HG02759 (cell line): ENCODE measurements around the gene GUK1.
A peak's percentile ranks its signal among the peaks of the same experiment; 100 is the strongest.

ENCODE experiments used
- ATAC-seq: cut with Tn5 transposase; IDR thresholded peaks from one replicate; pipeline ENCODE4 v1.9.1; 2021; ENCODE audit warnings: mild to moderate bottlenecking, moderate library complexity; ENCODE audit not compliant: unreplicated experiment

GUK1 gene

DNA sequence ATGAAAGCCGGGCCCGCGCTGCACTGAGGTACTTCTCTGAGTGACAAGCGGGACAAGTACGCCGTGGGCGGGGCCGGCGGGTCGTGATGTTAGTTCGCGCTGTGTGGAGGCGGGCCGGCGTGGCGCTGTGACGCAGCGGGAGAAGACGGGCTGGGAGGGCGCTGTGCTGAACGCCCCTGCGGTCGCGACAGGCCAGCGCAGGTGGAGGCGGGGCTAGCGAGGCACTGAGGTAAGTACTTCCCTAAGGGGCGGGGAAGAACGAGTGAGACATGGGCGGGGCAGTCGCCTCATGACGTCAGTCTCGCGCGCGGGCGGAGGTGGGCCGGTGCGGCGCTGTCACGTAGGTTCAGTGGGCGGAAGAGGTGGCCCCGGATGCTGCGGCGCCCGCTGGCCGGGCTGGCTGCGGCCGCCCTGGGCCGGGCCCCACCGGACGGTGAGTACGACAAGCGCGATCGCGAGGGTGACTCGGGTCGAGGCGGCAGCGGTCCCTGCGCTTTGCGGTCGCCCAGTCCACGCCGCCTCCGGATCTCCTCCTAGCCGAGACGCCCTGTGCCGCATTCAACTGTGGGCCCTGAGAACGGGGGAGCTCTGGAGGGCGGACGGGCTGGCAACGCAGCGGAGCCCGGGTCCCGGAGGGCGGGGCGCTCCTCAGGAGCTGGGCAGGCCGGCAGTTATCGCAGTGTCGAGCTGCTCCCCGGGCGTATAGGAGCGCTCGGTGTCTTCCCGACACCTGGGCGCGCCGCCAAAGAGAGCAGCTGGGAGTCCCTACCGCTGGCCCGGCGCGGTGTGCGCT, at the start of gene GUK1:
GUK1 (plus strand) TSS at position 349 of the 793 bp plus-strand sequence; CDS start at position 373, 24 bp downstream.
- peak; percentile 90 for ATAC-seq

- ATAC-seq, result peak; percentile 42
These were observed 49.4 kb upstream of the GUK1 start for GRCh38 chr1:228090613-228091081.

DNA sequence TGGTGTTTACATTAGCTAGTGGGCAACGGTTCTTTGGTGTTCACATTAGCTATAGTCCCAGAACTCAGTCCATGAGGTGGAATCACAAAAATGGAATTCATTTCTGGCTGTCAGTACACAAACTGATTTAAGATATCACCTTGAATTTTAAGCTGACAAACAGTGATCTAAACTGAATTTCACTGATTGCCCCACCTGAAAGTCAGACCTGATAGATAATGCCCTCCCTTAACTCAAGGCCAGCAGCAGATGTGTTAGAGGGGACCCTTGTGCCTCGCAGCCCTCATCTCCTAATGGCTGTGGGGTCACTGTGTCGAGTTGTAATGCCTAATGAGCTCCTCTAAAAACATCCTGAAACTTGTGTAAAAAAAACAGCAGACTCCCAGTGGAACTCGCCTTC, 49.0 kb upstream of the GUK1 start:
- no peak for ATAC-seq

DNA sequence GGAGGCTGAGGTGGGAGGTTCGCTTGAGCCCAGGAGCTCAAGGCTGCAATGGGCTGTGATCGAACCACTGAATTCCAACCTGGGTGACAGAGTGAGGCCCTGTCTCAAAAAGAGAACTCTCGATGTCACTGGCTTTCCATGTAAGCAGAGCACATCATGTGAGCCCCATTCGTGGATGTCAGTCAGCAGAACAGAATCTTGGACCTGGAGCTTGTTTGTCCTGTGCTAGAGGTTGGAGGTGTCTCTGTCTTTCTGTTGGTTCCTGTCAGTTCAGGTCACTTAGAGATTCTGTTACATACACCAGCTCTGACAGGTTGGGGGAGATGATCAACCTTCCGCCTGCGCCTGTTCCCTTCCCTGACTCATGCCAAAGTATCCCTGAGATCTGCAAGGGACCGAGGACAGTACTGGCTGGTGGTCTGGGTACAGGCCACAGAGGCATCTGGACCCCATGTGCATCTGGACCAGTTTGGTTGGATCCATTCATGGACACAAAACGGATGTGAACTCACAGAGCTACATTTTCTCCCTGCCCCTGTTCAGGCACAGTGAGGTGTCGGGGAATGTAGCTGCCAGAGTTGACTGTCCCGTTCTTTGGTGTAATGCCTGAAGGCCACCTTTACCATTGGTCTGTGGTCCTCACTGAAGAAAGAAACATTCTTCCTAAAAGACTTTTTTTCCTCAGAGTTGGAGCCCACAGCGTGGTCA, 47.6 kb upstream of the GUK1 start:
- no peak for ATAC-seq

DNA sequence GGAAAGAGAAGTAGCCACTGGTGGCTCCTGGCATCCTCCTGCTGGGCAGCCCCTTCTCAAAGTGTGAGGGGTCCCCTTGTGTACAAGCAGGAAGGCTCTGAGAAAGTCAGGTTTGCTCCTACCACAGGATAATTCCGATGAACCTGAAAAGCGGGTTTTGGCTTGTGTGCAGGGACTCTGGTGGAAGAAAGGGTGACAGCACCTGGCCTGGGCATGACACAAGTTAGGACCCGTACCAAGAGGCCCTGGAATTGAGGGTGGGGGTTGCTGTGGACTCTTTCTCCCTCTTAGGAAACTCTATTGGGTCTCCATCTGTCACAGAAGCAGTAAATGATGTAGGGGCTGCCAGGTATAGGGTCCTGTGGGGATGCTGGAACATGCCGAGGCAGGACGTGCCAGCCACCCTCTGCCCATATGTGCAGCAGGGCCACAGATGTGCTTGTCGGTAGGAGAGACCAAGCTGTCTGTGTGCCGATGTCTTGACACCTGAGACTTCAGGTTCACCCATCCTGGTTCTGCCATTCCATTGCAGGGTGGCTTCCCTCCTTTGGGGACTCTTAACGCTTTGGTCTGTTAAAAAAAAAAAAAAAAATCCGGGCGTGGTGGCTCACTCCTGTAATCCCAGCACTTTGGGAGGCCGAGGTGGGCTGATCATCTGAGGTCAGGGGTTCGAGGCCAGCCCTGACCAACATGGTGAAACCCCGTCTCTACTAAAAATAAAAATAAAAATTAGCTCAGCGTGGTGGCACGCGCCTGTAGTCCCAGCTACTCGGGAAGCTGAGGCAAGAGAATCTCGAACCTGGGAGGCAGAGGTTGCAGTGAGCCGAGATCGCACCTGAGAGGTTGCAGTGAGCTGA, 46.8 kb upstream of the GUK1 start:
- ATAC-seq, result no peak

- ATAC-seq, result no peak
These were observed 45.6 kb upstream of the GUK1 start for GRCh38 chr1:228094432-228095016.

DNA sequence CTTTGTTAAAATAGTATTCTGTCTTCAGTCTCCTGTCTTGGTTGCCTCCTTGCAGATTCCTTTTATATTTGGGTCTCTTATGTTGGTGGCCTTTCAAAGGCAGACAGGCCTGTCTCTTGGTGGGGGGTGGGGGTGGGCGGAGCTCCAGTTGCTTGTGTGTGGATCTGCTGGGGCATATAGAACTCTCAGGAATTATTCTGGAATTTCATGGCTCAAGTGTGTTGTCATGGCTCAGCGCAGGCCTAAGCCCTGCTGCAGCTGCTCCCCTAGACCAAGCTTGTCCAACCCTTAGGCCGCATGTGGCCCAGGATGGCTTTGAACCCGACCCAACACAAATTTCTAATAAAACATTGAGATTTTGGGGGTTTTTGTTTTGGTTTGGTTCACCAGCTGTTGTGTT, 44.9 kb upstream of the GUK1 start:
- ATAC-seq, result no peak

DNA sequence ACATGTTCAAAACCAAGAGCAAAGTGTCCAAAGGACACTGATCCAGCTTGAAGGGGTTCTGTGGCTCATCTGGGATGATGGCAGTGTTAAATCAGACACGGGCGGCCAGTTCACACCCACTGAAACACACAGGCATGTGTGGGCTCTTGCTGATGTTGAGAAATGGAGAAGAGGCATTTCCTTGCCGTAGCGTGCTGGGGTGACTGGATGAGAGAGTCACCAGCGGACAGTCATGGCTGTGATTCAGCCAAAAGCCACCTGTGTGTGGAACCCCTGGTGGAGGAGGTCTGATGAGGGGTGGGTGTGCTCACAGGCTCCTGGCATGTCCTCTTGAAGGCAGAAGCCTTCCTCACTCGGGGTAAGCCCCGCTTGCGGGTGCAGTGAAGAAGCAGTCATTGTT, 44.1 kb upstream of the GUK1 start:
- ATAC-seq, result no peak

- ATAC-seq, result no peak
These were observed 43.4 kb upstream of the GUK1 start for GRCh38 chr1:228096416-228097332.

DNA sequence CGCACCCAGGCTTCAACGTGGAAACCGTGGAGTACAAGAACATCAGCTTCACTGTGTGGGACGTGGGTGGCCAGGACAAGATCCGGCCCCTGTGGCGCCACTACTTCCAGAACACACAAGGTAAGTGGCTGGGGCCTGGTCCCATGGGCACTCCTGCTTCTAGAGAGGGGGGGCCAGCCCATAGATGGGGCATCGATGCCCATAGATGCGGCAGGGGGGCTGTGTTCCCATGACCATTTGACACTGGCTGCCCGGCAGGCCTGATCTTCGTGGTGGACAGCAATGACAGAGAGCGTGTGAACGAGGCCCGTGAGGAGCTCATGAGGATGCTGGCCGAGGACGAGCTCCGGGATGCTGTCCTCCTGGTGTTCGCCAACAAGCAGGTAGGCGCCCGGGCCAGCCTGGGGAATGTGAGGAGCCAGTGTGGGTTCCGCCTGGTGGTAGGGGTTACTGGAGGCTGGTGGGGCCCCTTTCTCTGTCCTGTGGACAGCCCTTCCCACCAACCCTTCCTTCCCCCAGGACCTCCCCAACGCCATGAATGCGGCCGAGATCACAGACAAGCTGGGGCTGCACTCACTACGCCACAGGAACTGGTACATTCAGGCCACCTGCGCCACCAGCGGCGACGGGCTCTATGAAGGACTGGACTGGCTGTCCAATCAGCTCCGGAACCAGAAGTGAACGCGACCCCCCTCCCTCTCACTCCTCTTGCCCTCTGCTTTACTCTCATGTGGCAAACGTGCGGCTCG, 42.6 kb upstream of the GUK1 start:
- no peak for ATAC-seq

- ATAC-seq, result no peak
These were observed 41.7 kb upstream of the GUK1 start for GRCh38 chr1:228098323-228098931.

- ATAC-seq, result no peak
These were observed 40.7 kb upstream of the GUK1 start for GRCh38 chr1:228099331-228099732.

DNA sequence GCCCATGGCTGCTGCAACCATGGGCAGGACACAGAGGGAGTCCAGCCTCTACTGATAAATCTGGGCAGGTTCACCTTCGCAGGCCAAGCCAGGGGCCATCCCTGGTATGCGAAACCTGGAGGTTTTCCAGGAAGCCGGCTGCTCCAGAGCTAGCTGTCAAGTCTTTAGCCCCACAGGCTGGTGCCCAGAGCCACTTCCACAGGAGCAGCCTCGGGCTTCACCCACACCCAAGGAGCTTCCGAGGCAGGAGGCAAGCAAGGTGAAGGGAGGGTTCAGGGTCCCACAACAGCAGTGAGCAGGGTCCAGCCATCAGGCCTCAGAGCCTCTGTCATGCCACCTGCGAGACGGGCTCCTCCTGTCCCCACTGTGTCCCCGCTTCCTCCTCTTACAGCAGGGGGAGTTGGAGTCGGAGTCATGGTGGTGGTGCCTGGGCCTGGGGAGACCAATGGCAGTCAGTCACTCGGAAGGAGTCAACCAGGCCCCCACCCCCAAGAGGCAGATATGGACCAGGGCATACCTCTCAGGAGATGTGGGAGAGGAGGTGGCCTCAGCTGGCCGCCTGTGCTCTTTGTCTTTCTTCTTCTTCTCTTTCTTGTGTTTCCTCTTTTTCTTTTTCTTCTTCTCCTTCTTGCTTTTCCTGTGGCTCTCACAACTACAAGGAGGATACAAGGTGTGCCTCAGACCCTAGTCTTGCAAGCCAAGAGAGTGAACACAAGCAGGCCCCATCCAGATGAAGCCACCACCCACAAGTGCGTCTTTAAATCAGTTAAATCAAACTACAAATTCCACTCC, 39.1 kb upstream of the GUK1 start:
- no peak for ATAC-seq

GRCh38 chr1:228101614-228101993, 38.5 kb upstream of the GUK1 start:
- no peak for ATAC-seq

- peak; percentile 19 for ATAC-seq
These were observed 37.9 kb upstream of the GUK1 start for GRCh38 chr1:228101994-228102790.

GRCh38 chr1:228102791-228103620, 37.1 kb upstream of the GUK1 start, which contains the start of gene C1orf35:
Gene C1orf35, minus strand, starts transcription at chr1:228103325. Its CDS starts 98 bp downstream, at chr1:228103227.
- ATAC-seq, result peak; percentile 82
